ENCODE measurements around the gene VSNL1.

VSNL1 gene

GRCh38 chr2:17652681-17653394, 112.3 kb downstream of the VSNL1 start:
- no peak for DNase-seq

DNA sequence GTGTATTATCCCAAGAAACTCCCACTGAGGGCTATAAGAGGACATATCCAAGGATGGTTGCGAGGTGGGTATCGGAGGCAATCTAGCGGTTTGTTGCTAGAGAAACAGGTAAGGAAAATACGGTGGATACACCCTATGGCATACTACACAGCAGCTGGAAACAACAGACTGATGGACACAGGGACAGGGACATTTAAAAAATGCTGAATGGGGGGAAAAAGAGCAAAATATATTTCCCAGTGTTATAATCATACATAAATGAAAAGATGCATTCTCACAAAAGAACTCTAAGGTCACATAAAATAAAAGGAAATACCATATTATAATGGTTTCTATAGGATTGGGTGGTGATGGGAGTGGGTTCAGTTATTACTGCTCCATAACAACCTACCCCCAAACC, 117.3 kb downstream of the VSNL1 start:
- no peak for DNase-seq

DNA sequence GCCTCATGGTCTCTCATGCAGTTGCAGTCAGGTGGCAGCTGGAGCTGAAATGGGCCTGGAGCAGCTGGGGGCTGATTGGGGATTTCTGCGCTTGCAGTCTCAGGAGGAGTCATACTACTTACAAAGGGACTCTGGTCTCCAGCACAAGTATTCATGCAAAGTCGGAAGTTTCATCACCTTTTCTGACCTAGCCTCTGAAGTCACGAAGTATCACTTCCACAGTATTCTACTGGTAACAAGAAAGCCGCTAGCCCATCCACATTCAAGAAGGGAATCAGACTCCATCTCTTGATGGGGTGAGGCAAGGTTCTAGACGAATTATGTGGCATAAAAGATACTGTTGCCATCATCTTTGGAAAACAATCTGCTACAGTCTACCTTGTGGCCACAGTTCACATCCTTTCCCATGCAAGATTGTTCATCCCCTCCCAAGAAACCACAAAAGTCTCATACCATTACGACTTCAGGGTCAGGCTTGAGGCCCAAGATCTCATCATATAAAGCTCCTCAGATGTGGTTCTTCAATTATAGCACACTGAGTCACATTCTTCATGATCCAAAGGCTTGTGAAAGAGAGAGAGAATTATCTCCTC, 117.9 kb downstream of the VSNL1 start:
- DNase-seq, result no peak

- no peak for DNase-seq
Measured at GRCh38 chr2:17660219-17660618, 119.7 kb downstream of the VSNL1 start.

GRCh38 chr2:17661460-17661859, 121.0 kb downstream of the VSNL1 start:
- no peak for DNase-seq

- DNase-seq, result no peak
Measured at GRCh38 chr2:17662723-17663122, 122.2 kb downstream of the VSNL1 start.

GRCh38 chr2:17664534-17664933, 124.0 kb downstream of the VSNL1 start:
- DNase-seq, result no peak

DNA sequence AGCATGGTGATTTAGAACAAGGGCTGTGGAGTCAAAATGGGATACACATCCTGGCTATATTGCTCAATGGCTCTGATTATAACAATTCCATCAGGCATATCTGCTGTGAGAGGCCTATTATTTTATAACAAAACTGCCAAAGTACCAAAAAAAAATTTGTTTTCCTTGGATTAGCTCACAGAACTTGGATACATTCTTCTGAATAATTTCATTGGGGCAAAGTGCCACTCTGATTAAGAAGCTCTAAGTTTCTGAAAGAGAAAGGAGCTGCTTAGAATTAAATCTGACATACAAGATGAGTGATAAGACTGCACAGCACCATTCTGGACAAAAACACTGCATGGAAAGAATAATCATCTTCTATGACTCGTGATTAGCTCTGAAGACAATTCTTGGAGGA, 127.4 kb downstream of the VSNL1 start:
- no peak for DNase-seq

GRCh38 chr2:17672583-17673317, 132.3 kb downstream of the VSNL1 start:
- no peak for DNase-seq

DNA sequence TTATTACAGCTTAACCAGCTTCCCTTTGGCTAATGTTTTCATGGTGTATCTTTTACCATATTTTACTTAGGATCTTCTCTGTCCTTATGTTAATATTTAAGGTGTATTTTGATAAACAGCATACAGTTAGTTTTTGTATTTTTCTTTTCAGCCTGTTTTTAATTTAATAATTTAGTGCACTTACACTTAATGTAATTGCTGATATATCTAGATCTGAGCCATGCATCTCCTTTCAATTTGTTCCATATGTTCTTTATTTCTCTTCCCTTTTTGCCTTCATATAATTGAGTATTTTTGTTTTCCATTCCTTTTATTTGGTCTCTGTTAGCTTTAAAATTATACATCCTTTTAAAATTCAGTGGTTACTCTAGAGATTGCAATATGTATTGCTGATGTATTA, 134.3 kb downstream of the VSNL1 start:
- no peak for DNase-seq

GRCh38 chr2:17680119-17680518, 139.6 kb downstream of the VSNL1 start:
- DNase-seq, result no peak

- no peak for DNase-seq
Measured at GRCh38 chr2:17682098-17682857, 141.8 kb downstream of the VSNL1 start.

DNA sequence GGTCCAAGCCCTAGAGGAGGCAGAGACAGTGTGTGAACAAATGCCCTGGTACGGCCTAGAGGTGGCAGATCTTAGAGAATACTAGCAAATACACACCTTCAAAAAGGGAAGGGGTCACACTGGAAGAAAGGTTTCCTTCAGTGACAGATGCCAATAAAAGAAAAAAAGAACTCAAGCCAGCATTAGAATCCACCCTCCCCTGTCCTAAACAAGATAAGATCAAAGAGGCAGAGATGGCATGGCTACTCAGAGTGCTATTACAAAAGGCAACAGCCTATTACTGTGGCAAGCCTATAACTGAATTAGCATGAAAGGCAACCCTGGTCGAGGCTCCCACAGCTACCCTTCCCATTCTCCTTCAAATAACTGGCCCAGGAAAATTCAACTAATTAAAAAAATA, 143.5 kb downstream of the VSNL1 start:
- DNase-seq, result no peak

DNA sequence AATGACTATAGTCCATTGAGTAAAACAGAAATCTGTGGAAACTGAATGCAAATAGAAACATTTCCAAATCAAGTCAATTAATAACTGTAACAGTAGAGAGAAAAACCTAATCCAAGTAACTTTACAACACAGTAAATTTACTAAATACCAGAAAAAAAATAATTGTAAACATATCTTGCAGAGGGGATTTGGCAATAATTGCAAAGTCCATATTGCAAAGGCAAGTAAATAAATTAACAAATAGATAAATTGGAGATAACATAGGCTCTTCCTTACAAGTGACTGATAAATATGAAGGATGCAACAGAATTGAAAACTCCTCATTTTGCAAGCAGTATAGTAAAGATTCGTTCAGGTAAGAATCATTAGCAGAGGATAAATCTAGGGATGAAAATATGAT, 148.1 kb downstream of the VSNL1 start:
- no peak for DNase-seq

- DNase-seq, result no peak
Measured at GRCh38 chr2:17689010-17689409, 148.5 kb downstream of the VSNL1 start.

- no peak for DNase-seq
Measured at GRCh38 chr2:17690776-17691175, 150.3 kb downstream of the VSNL1 start.

All from activated T-cell treated with anti-CD3 and anti-CD28 coated beads for 4 hours (primary cell).